Medulla oblongata (tissue), 1 donor: Measurements from ENCODE around the gene CDK5RAP1.

ENCODE experiments used
- DNase-seq: peaks from one replicate; pipeline ENCODE4 v3.0.0-alpha.2; 2015; ENCODE audit errors: extremely low spot score

Gene CDK5RAP1

GRCh38 chr20:33386673-33387072 lies 14.6 kb downstream of the CDK5RAP1 start:
- no peak for DNase-seq

- DNase-seq, result no peak
Measured at GRCh38 chr20:33377366-33377765, 24.0 kb downstream of the CDK5RAP1 start.

- DNase-seq, result no peak
Measured at GRCh38 chr20:33373735-33374605, 27.3 kb downstream of the CDK5RAP1 start.

GRCh38 chr20:33372993-33373441 lies 28.3 kb downstream of the CDK5RAP1 start:
- DNase-seq, result no peak

- DNase-seq, result no peak
Measured at GRCh38 chr20:33370291-33370690, 31.0 kb downstream of the CDK5RAP1 start.

GRCh38 chr20:33362898-33363297 lies 38.4 kb downstream of the CDK5RAP1 start:
- no peak for DNase-seq

GRCh38 chr20:33359399-33360261 lies 41.7 kb downstream of the CDK5RAP1 start:
- DNase-seq, result no peak

- DNase-seq, result no peak
Measured at GRCh38 chr20:33353013-33353402, 48.3 kb downstream of the CDK5RAP1 start.

GRCh38 chr20:33352258-33353012 lies 48.9 kb downstream of the CDK5RAP1 start:
- DNase-seq, result no peak

- no peak for DNase-seq
Measured at GRCh38 chr20:33351696-33352095, 49.6 kb downstream of the CDK5RAP1 start.

- DNase-seq, result no peak
Measured at GRCh38 chr20:33349493-33349892, 51.8 kb downstream of the CDK5RAP1 start.

- no peak for DNase-seq
Measured at GRCh38 chr20:33348136-33348937, 53.0 kb downstream of the CDK5RAP1 start.

GRCh38 chr20:33345342-33345741 lies 56.0 kb downstream of the CDK5RAP1 start:
- no peak for DNase-seq

GRCh38 chr20:33343521-33343920 lies 57.8 kb downstream of the CDK5RAP1 start:
- no peak for DNase-seq

- no peak for DNase-seq
Measured at GRCh38 chr20:33339515-33340058, 61.7 kb downstream of the CDK5RAP1 start.

GRCh38 chr20:33338467-33339258 lies 62.7 kb downstream of the CDK5RAP1 start:
- no peak for DNase-seq

- no peak for DNase-seq
Measured at GRCh38 chr20:33337531-33338165, 63.7 kb downstream of the CDK5RAP1 start.

- no peak for DNase-seq
Measured at GRCh38 chr20:33337119-33337518, 64.2 kb downstream of the CDK5RAP1 start.

GRCh38 chr20:33336375-33336774 lies 64.9 kb downstream of the CDK5RAP1 start:
- DNase-seq, result no peak
